IMR-90 (cell line): ENCODE data around the gene PSMA7. TPM values are rescaled to one million over a fixed set of nuclear protein-coding genes. Genes with fewer than 3 reads are reported as not detected.

Experiments
- ATAC-seq: fragments of 200-7000 bp; cut with Tn5 transposase; 2 replicates; pipeline ENCODE4 v1.9.1; 2020; ENCODE audit warnings: low read depth, mild to moderate bottlenecking, moderate library complexity
- BruUV-seq: library from RNA; stranded (reverse); fragments of 400-500 nt; replicated peaks from 2 replicates; lab custom pipeline; 2021; lab: Mats Ljungman, UMichigan
- CTCF ChIA-PET: fragments of 300-600 bp; formaldehyde crosslinking; extraction: SDS; loops from one replicate; lab custom pipeline; 2021; ENCODE audit warnings: antibody characterized with exemption; lab: Yijun Ruan, JAX
- POLR2A ChIA-PET: fragments of 300-600 bp; sonication (Branson Sonifier 250); formaldehyde crosslinking; loops from one replicate; lab custom pipeline; 2022; ENCODE audit warnings: antibody characterized with exemption; ENCODE audit not compliant: unreplicated experiment; lab: Charles Lee
- DNase-seq: peaks from one replicate; pipeline ENCODE4 v3.0.0; 2013
- H2AFZ ChIP-seq: replicated peaks from 2 replicates; pipeline ENCODE3; 2013; ENCODE audit warnings: low read length, mild to moderate bottlenecking; ENCODE audit not compliant: poor library complexity
- H2AK5ac ChIP-seq: 2 replicates; pipeline ENCODE4 v1.6.1; 2013; ENCODE audit warnings: low read depth, low read length, inconsistent platforms
- H2AK9ac ChIP-seq: replicated peaks from 2 replicates; pipeline ENCODE3; 2013; ENCODE audit warnings: mild to moderate bottlenecking, low read depth, low read length, moderate library complexity; ENCODE audit not compliant: poor library complexity
- H2BK120ac ChIP-seq: 2 replicates; pipeline ENCODE4 v1.6.1; 2013; ENCODE audit warnings: low read depth, low read length, inconsistent platforms
- H2BK15ac ChIP-seq: 3 replicates; pipeline ENCODE4 v1.6.1; 2013; ENCODE audit warnings: low read depth, low read length, inconsistent platforms
- H2BK20ac ChIP-seq: 2 replicates; pipeline ENCODE4 v1.6.1; 2013; ENCODE audit warnings: low read depth, mild to moderate bottlenecking, inconsistent platforms, low read length, moderate library complexity
- H2BK5ac ChIP-seq: 2 replicates; pipeline ENCODE4 v1.6.1; 2013; ENCODE audit warnings: mild to moderate bottlenecking, low read depth, low read length, inconsistent platforms; ENCODE audit not compliant: poor library complexity, severe bottlenecking
- H3K14ac ChIP-seq: replicated peaks from 2 replicates; pipeline ENCODE4 v1.6.1; 2013; ENCODE audit warnings: low read depth, low read length, inconsistent platforms
- H3K18ac ChIP-seq: 2 replicates; pipeline ENCODE4 v1.6.1; 2013; ENCODE audit warnings: low read depth, low read length, control low read depth
- H3K23ac ChIP-seq: 2 replicates; pipeline ENCODE4 v1.6.1; 2013; ENCODE audit warnings: low read depth, low read length, inconsistent platforms
- H3K27ac ChIP-seq: 2 replicates; pipeline ENCODE4 v1.5.1; 2013; ENCODE audit warnings: mild to moderate bottlenecking, control low read depth, low read length; ENCODE audit not compliant: insufficient read depth
- H3K27me3 ChIP-seq: 2 replicates; pipeline ENCODE4 v1.6.1; 2013; ENCODE audit warnings: low read length; ENCODE audit not compliant: control insufficient read depth, insufficient read depth
- H3K36me3 ChIP-seq: 2 replicates; pipeline ENCODE4 v1.6.1; 2013; ENCODE audit warnings: low read length, mixed read lengths; ENCODE audit not compliant: control insufficient read depth, insufficient read depth
- H3K4ac ChIP-seq: 2 replicates; pipeline ENCODE4 v1.6.1; 2013; ENCODE audit warnings: low read depth, low read length, inconsistent platforms
- H3K4me1 ChIP-seq: 2 replicates; pipeline ENCODE4 v1.6.1; 2013; ENCODE audit warnings: low read length, mixed read lengths; ENCODE audit not compliant: control insufficient read depth, insufficient read depth
- H3K4me2 ChIP-seq: 2 replicates; pipeline ENCODE4 v1.6.1; 2013; ENCODE audit warnings: low read depth, mild to moderate bottlenecking, control low read depth, low read length, moderate library complexity
- H3K4me3 ChIP-seq: 2 replicates; pipeline ENCODE4 v1.5.1; 2013; ENCODE audit warnings: low read depth, mild to moderate bottlenecking, control low read depth, low read length, moderate library complexity; ENCODE audit not compliant: insufficient read depth
- H3K56ac ChIP-seq: 2 replicates; pipeline ENCODE4 v1.6.1; 2013; ENCODE audit warnings: low read length, inconsistent platforms; ENCODE audit not compliant: insufficient read depth; ENCODE audit errors: extremely low read depth
- H3K79me1 ChIP-seq, 2 experiments: 2 replicates each; pipeline ENCODE4 v1.6.1; 2013; ENCODE audit warnings: low read length in 2 of 2, inconsistent platforms in 1 of 2, low read depth in 1 of 2
- H3K9ac ChIP-seq: 2 replicates; pipeline ENCODE4 v1.6.1; 2013; ENCODE audit warnings: low read depth, low read length, control low read depth
- H3K9me1 ChIP-seq: 2 replicates; pipeline ENCODE4 v1.6.1; 2013; ENCODE audit warnings: low read length, inconsistent platforms; ENCODE audit not compliant: insufficient read depth
- H3K9me3 ChIP-seq: 2 replicates; pipeline ENCODE4 v1.6.1; 2013; ENCODE audit warnings: low read length; ENCODE audit not compliant: control insufficient read depth, insufficient read depth
- H4K20me1 ChIP-seq: 2 replicates; pipeline ENCODE4 v1.6.1; 2013; ENCODE audit warnings: low read length, inconsistent platforms; ENCODE audit not compliant: insufficient read depth
- H4K5ac ChIP-seq: 2 replicates; pipeline ENCODE4 v1.6.1; 2013; ENCODE audit warnings: mild to moderate bottlenecking, low read depth, low read length, control low read depth
- H4K8ac ChIP-seq, 2 experiments: 2 replicates each; pipeline ENCODE4 v1.6.1; 2013; ENCODE audit warnings: low read depth in 2 of 2, low read length in 2 of 2, control low read depth in 1 of 2, inconsistent platforms in 1 of 2
- H4K91ac ChIP-seq: 2 replicates; pipeline ENCODE4 v1.6.1; 2013; ENCODE audit warnings: low read depth, low read length, inconsistent platforms; ENCODE audit not compliant: insufficient read depth
- BHLHE40 ChIP-seq: fragments of 150-350 bp; IDR thresholded peaks from 2 replicates; pipeline ENCODE4 v1.6.1; 2016; ENCODE audit warnings: mild to moderate bottlenecking, low read depth, low read length
- CHD1 ChIP-seq: IDR thresholded peaks from 2 replicates; pipeline ENCODE4 v1.6.1; 2012; ENCODE audit warnings: low read depth, low read length, improper control_type of control experiment
- CTCF ChIP-seq: conservative IDR thresholded peaks from 2 replicates; pipeline ENCODE4 v1.5.1; 2012; ENCODE audit warnings: mild to moderate bottlenecking, low read depth, low read length, improper control_type of control experiment
- ELK1 ChIP-seq: fragments of 150-350 bp; IDR thresholded peaks from 2 replicates; pipeline ENCODE4 v1.6.1; 2016; ENCODE audit warnings: low read depth, mild to moderate bottlenecking, low read length, moderate library complexity, borderline replicate concordance
- FOS ChIP-seq: fragments of 150-350 bp; IDR thresholded peaks from 2 replicates; pipeline ENCODE4 v1.6.1; 2016; ENCODE audit warnings: low read depth, low read length
- MAFK ChIP-seq: IDR thresholded peaks from 2 replicates; pipeline ENCODE4 v1.6.1; 2012; ENCODE audit warnings: low read depth, low read length, improper control_type of control experiment
- MAZ ChIP-seq: IDR thresholded peaks from 2 replicates; pipeline ENCODE4 v1.6.1; 2012; ENCODE audit warnings: low read depth, mild to moderate bottlenecking, low read length, improper control_type of control experiment, moderate library complexity, borderline replicate concordance
- MXI1 ChIP-seq: IDR thresholded peaks from 2 replicates; pipeline ENCODE4 v1.6.1; 2012; ENCODE audit warnings: low read depth, mild to moderate bottlenecking, low read length, moderate library complexity, borderline replicate concordance
- POLR2A ChIP-seq: IDR thresholded peaks from 2 replicates; pipeline ENCODE4 v1.6.1; 2012; ENCODE audit warnings: mild to moderate bottlenecking, low read depth, low read length
- RCOR1 ChIP-seq: IDR thresholded peaks from 2 replicates; pipeline ENCODE4 v1.6.1; 2012; ENCODE audit warnings: mild to moderate bottlenecking, low read length, improper control_type of control experiment; ENCODE audit not compliant: insufficient replicate concordance
- RFX5 ChIP-seq: IDR thresholded peaks from 2 replicates; pipeline ENCODE4 v1.8.0; 2012; ENCODE audit warnings: low read depth, mild to moderate bottlenecking, low read length, moderate library complexity
- USF2 ChIP-seq: fragments of 150-350 bp; IDR thresholded peaks from 2 replicates; pipeline ENCODE4 v1.6.1; 2017; ENCODE audit warnings: mild to moderate bottlenecking, antibody characterized with exemption, low read length, low read depth
- WGBS, 2 experiments: methylation state at CpG; one replicate each; pipeline versions ENCODE4 v1.1.5 to v1.1.7; 2013; ENCODE audit warnings: missing lambda C conversion rate in 2 of 2; ENCODE audit not compliant: insufficient read length in 1 of 2; ENCODE audit errors: extremely low coverage in 2 of 2; 5-methylcytosine and 5-hydroxymethylcytosine counted together
- dilution Hi-C: fragments of 300-500 bp; cut with HindIII; formaldehyde crosslinking; loops from one replicate; pipeline ENCODE4 v1.14.3; 2018; ENCODE audit warnings: low sequenced_read_pairs; ENCODE audit not compliant: unreplicated experiment
- in situ Hi-C: fragments of 300-500 bp; cut with MboI; formaldehyde crosslinking; loops from 3 replicates; pipeline ENCODE4 v1.14.3; 2019; ENCODE audit warnings: low sequenced_read_pairs, inconsistent platforms, mixed read lengths
- intact Hi-C: fragments of 100-400 bp; cut with micrococcal nuclease; formaldehyde crosslinking; loops from 2 replicates; pipeline ENCODE4 v1.10.0; 2022
- polyA plus RNA-seq, 3 experiments: library from polyadenylated mRNA; depleted of rRNA; stranded (reverse); fragments of >200 nt; gene quantifications; 2 replicates each; pipeline ENCODE4 v1.2.3, GENCODE V29; 2012; ENCODE audit warnings: low replicate concordance in 1 of 3
- total RNA-seq: library from RNA; depleted of rRNA; stranded (reverse); fragments of >200 nt; gene quantifications from 2 replicates; pipeline ENCODE4 v1.2.3, GENCODE V29; 2012

PSMA7 gene
- total and polyA plus RNA-seq, 2 of the 4 experiments (the other 2 are of a cell fraction) = 417 to 458 TPM

- Histone ChIP-seq H4K91ac (no peak overlapping the region), H4K5ac (no peak overlapping the region), H3K23ac (no peak overlapping the region), H2AK5ac (no peak overlapping the region), H3K27ac (no peak overlapping the region), H3K4me3 (no peak overlapping the region), H2AFZ (no peak overlapping the region), H3K18ac (no peak overlapping the region), H2AK9ac (no peak overlapping the region), H2BK15ac (no peak overlapping the region), H3K36me3 (no peaks in the 10 kb centered on the region), H3K79me1 (no peaks in the 10 kb centered on the region), H3K4ac (no peak overlapping the region), H2BK20ac (no peak overlapping the region), H3K9ac (no peak overlapping the region), H4K8ac (no peak overlapping the region), H4K20me1 (no peaks in the 10 kb centered on the region), H2BK120ac (no peak overlapping the region), H3K56ac (no peak overlapping the region), H3K4me1 (no peaks in the 10 kb centered on the region), H3K9me3 (peaks cover 17% of the 10 kb centered on the region), H3K14ac (no peak overlapping the region), H3K27me3 (peaks cover 6% of the 10 kb centered on the region; the same call in 1 of the 2 replicates), H2BK5ac (no peak overlapping the region), H3K9me1 (no peaks in the 10 kb centered on the region), H3K4me2 (no peak overlapping the region)
- in situ Hi-C loops (no loop called here), dilution Hi-C loops (no loop called here), intact Hi-C loops (no loop called here)
- CTCF ChIA-PET = interaction anchor here (0.6 kb wide), 1 partner anchor 36 kb away, joined by 3 read pairs; no protein-coding TSS in a partner anchor
- DNase-seq (no peak), ATAC-seq (no peak)
- POLR2A ChIA-PET = no interaction called here
- BruUV-seq = no TSS peak
- WGBS, 2 experiments = 75% methylated on average over 11 of the region's 30 CpGs; no CpG with 5 or more reads in 1 of the 2 experiments
- TF ChIP-seq MAZ (no peak), RCOR1 (no peak), USF2 (no peak), MXI1 (no peak), POLR2A (no peak), FOS (no peak), ELK1 (no peak), BHLHE40 (no peak), RFX5 (no peak), MAFK (no peak), CHD1 (no peak), CTCF (no peak)
These were observed 46.5 kb downstream of the PSMA7 start for GRCh38 chr20:62096421-62097380.
